Measurements from ENCODE around the gene SETD1A. TPM values are rescaled to one million over a fixed set of nuclear protein-coding genes. Genes with fewer than 3 reads are reported as not detected.

The SETD1A gene
- total and polyA plus RNA-seq, 2 of the 8 experiments (the other 6 are each of a cell fraction or from before 2014, with no cell fraction given), result 4.8 to 29.0 TPM

GRCh38 chr16:31003744-31004143 lies 46.2 kb downstream of the SETD1A start:
- H3K4me3 ChIP-seq (ENCODE audit: extremely low read depth in 1 of 4, insufficient read depth in 2 of 4, low read depth in 3 of 4, low read length in 4 of 4), result no peak overlapping the region
- ChIA-PET CTCF (ENCODE audit: partially characterized antibody) (interaction anchor here (2.2 to 2.5 kb wide), 2 partner anchors 18 to 50 kb away, joined by 7 to 12 read pairs; partner anchors contain the start of gene HSD3B7), POLR2A (ENCODE audit: partially characterized antibody) (interaction anchor here (1.5 to 3.0 kb wide), 3 partner anchors 18 to 179 kb away, joined by 3 to 14 read pairs (median 6); partner anchors contain the start of gene HSD3B7)
- H3K79me2 ChIP-seq (ENCODE audit: control insufficient read depth in 1 of 2, insufficient read depth in 2 of 2, low read length in 2 of 2), result no peaks in the 10 kb centered on the region
- no peaks in the 10 kb centered on the region for H3K9me3 ChIP-seq (ENCODE audit: insufficient read depth in 2 of 2, low read depth in 1 of 2, low read length in 1 of 2)
- no peak overlapping the region for H3K9ac ChIP-seq (replicated peaks in 1 of 4; ENCODE audit: extremely low read depth in 1 of 4, low read depth in 3 of 4, low read length in 3 of 4)
- H3K56ac ChIP-seq (replicated peaks; ENCODE audit: insufficient read length, low read depth, low read length), result no peak overlapping the region
- H2BK20ac ChIP-seq (ENCODE audit: low read length), result no peak overlapping the region
- no peak overlapping the region for H3K23ac ChIP-seq (ENCODE audit: insufficient read length)
- FAIRE-seq (no peak), DNase-seq (ENCODE audit: low read depth in 1 of 2, low spot score in 2 of 2) (no peak)
- no peaks in the 10 kb centered on the region for H3K36me3 ChIP-seq (ENCODE audit: control insufficient read depth in 2 of 4, insufficient read depth in 4 of 4, low read length in 3 of 4)
- H3K27me3 ChIP-seq (replicated peaks in 1 of 4; ENCODE audit: control insufficient read depth in 3 of 4, extremely low read depth in 1 of 4, insufficient read depth in 3 of 4, low read length in 3 of 4), result no peaks in the 10 kb centered on the region
- H3K4ac ChIP-seq (replicated peaks; ENCODE audit: insufficient read length, low read depth, low read length), result no peak overlapping the region
- H3K4me2 ChIP-seq (ENCODE audit: insufficient read depth in 1 of 2, low read depth in 2 of 2, low read length in 2 of 2), result no peak overlapping the region
- no peak overlapping the region for H4K91ac ChIP-seq (replicated peaks; ENCODE audit: insufficient read length, low read length)
- no peaks in the 10 kb centered on the region for H3K23me2 ChIP-seq (ENCODE audit: low read depth, low read length)
- no peak overlapping the region for H2BK12ac ChIP-seq (ENCODE audit: low read depth, low read length)
- H3K27ac ChIP-seq (ENCODE audit: low read depth, low read length), result no peak overlapping the region
- 0 out of 2 replicates have a peak, but pooled peaks cover 8% of the 10 kb centered on the region for H3K79me1 ChIP-seq (ENCODE audit: low read depth, low read length)
- no peak overlapping the region for H2BK15ac ChIP-seq (ENCODE audit: low read length)
- no peak overlapping the region for H2AFZ ChIP-seq (ENCODE audit: low read length)
- peaks cover 0 to 4% (median 2%) of the 10 kb centered on the region in 4 experiments; a peak in 4 of 7 replicates for H3K4me1 ChIP-seq (replicated peaks in 1 of 4; ENCODE audit: control insufficient read depth in 3 of 4, insufficient read depth in 4 of 4, low read length in 3 of 4)
- H3K18ac ChIP-seq (ENCODE audit: extremely low read depth, low read length), result no peak overlapping the region
- H4K20me1 ChIP-seq (replicated peaks in 1 of 2; ENCODE audit: control insufficient read depth in 1 of 2, insufficient read depth in 2 of 2, low read length in 2 of 2), result peaks cover 0 to 4% of the 10 kb centered on the region in 2 experiments
- WGBS, 2 experiments (ENCODE audit: extremely low coverage in 1 of 2, insufficient coverage in 1 of 2, insufficient read length in 1 of 2, insufficient replicate concordance in 2 of 2, low coverage in 1 of 2, low lambda C conversion rate in 2 of 2, missing lambda C conversion rate in 1 of 2), result 81% methylated on average over 6 of the region's 6 CpGs; no CpG with 5 or more reads in 1 of the 2 experiments
- H2AK5ac ChIP-seq (ENCODE audit: low read depth, low read length), result no peak overlapping the region
- no peak overlapping the region for H2BK5ac ChIP-seq (ENCODE audit: low read depth, low read length)
- no peak overlapping the region for H3K14ac ChIP-seq (ENCODE audit: insufficient read length)
- H4K8ac ChIP-seq (ENCODE audit: extremely low read depth, insufficient read depth, low read length), result no peak overlapping the region
- H4K5ac ChIP-seq (ENCODE audit: insufficient read length, low read depth, low read length), result no peak overlapping the region
- no peak overlapping the region for H2BK120ac ChIP-seq (replicated peaks; ENCODE audit: low read depth, low read length)
- TF ChIP-seq RBBP5 (IDR thresholded peaks at IDR 0.05; ENCODE audit: borderline replicate concordance, low read depth, low read length), result no peak
- TF ChIP-seq JUND (IDR thresholded peaks at IDR 0.05; ENCODE audit: low read length), result no peak
- no peak for TF ChIP-seq HDAC6 (IDR thresholded peaks at IDR 0.05; ENCODE audit: low read depth, low read length)
- TF ChIP-seq EGR1 (IDR thresholded peaks at IDR 0.05; ENCODE audit: borderline replicate concordance, low read depth, low read length), result no peak
- no peak for TF ChIP-seq GABPA (IDR thresholded peaks at IDR 0.05; ENCODE audit: borderline replicate concordance, insufficient read depth, low read length)
- TF ChIP-seq SP2 (IDR thresholded peaks at IDR 0.05; ENCODE audit: low read length), result no peak
- TF ChIP-seq TEAD4 (IDR thresholded peaks at IDR 0.05; ENCODE audit: low read depth, low read length), result no peak
- TF ChIP-seq MAX (IDR thresholded peaks at IDR 0.05), result no peak
- no peak for TF ChIP-seq CHD1 (IDR thresholded peaks at IDR 0.05; ENCODE audit: low read depth, low read length)
- TF ChIP-seq KDM5A (IDR thresholded peaks at IDR 0.05; ENCODE audit: low read length), result no peak
- TF ChIP-seq FOSL1 (IDR thresholded peaks at IDR 0.05; ENCODE audit: insufficient read depth, low read depth, low read length), result no peak
- no peak for TF ChIP-seq BACH1 (IDR thresholded peaks at IDR 0.05; ENCODE audit: low read length)
- TF ChIP-seq MAFK (IDR thresholded peaks at IDR 0.05; ENCODE audit: low read depth, low read length), result no peak
- no peak for TF ChIP-seq SAP30 (IDR thresholded peaks at IDR 0.05; ENCODE audit: insufficient read depth, insufficient replicate concordance, low read length)
- TF ChIP-seq TAF7 (optimal IDR thresholded peaks at IDR 0.05; ENCODE audit: borderline replicate concordance, low read depth, low read length), result no peak

Measured in H1 (cell line).